Activated CD4-positive, alpha-beta memory T cell treated with anti-CD3 and anti-CD28 coated beads for 36 hours (primary cell): Measurements from ENCODE around the gene IFFO2. TPM values are rescaled to one million over a fixed set of nuclear protein-coding genes. Genes with fewer than 3 reads are reported as not detected.

Source experiments
- CTCF ChIA-PET: fragments of 350-600 bp; sonication (Branson Sonifier 250); formaldehyde crosslinking; loops from one replicate; lab custom pipeline; 2021; ENCODE audit warnings: antibody characterized with exemption, inconsistent platforms; lab: Charles Lee
- POLR2A ChIA-PET: fragments of 350-600 bp; sonication (Branson Sonifier 250); formaldehyde crosslinking; loops from one replicate; lab custom pipeline; 2021; ENCODE audit warnings: antibody characterized with exemption; lab: Charles Lee
- DNase-seq: peaks from one replicate; pipeline ENCODE4 v3.0.0-alpha.2; 2020
- H3K27ac Mint-ChIP-seq: one replicate; pipeline ENCODE4 v1.8.0; 2021; ENCODE audit warnings: mixed read lengths
- H3K27me3 Mint-ChIP-seq: one replicate; pipeline ENCODE4 v1.8.0; 2021; ENCODE audit warnings: mixed read lengths
- H3K36me3 Mint-ChIP-seq: one replicate; pipeline ENCODE4 v1.8.0; 2021; ENCODE audit warnings: mixed read lengths
- H3K4me1 Mint-ChIP-seq: one replicate; pipeline ENCODE4 v1.8.0; 2021; ENCODE audit warnings: low read depth, mixed read lengths
- H3K4me3 Mint-ChIP-seq: one replicate; pipeline ENCODE4 v1.8.0; 2021; ENCODE audit warnings: mild to moderate bottlenecking, mixed read lengths
- H3K9me3 Mint-ChIP-seq: one replicate; pipeline ENCODE4 v1.8.0; 2021; ENCODE audit warnings: mixed read lengths
- intact Hi-C: fragments of 100-400 bp; cut with micrococcal nuclease; formaldehyde crosslinking; loops from one replicate; pipeline ENCODE4 v1.15.1; 2023
- total RNA-seq, 2 experiments: library from RNA; stranded (reverse); gene quantifications; one replicate each; pipeline ENCODE4 v1.2.3, GENCODE V29; 2021

The IFFO2 gene
- total RNA-seq, 2 experiments from 2014 or later = 40.4 to 42.0 TPM

DNA sequence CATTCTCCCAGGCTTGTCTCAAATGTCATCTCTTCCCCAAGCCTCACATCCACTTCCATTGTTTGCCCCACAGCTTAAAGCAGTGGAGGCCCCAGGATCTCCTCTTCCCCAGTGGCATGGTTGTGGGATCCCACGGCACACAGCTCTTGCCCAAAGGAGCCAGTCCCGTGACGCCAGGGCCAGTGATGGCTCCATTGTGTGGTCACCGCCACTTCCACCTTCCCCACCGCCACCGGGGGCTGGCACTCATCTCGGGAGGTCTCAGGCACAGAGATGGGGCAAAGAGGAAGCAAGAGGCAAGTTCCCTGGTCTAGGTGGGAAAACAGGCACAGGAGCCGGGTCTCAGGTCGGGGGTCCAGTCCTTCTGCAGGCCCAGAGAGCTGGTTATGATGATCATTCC is 31.2 kb downstream of the IFFO2 start:
- Mint-ChIP-seq H3K4me1 (peaks cover 67% of the 10 kb centered on the region), H3K27me3 (no peaks in the 10 kb centered on the region), H3K4me3 (no peak overlapping the region), H3K9me3 (no peaks in the 10 kb centered on the region), H3K36me3 (peaks cover 5% of the 10 kb centered on the region), H3K27ac (peak overlapping the region; percentile 77)
- no peak for DNase-seq
- ChIA-PET POLR2A (interaction anchor here (1.0 to 6.1 kb wide), 2 partner anchors 25 to 27 kb away, joined by 3 to 225 read pairs; partner anchors contain the start of gene IFFO2), CTCF (interaction anchor here (1.1 to 10.2 kb wide), 4 partner anchors 11 to 26 kb away, joined by 3 to 147 read pairs (median 50); no protein-coding TSS in a partner anchor)
- intact Hi-C loops = loop anchor here (5.0 to 10.0 kb wide), 4 partner anchors 42 to 670 kb away; partner anchors contain the start of genes EMC1, MRTO4 and UBR4

DNA sequence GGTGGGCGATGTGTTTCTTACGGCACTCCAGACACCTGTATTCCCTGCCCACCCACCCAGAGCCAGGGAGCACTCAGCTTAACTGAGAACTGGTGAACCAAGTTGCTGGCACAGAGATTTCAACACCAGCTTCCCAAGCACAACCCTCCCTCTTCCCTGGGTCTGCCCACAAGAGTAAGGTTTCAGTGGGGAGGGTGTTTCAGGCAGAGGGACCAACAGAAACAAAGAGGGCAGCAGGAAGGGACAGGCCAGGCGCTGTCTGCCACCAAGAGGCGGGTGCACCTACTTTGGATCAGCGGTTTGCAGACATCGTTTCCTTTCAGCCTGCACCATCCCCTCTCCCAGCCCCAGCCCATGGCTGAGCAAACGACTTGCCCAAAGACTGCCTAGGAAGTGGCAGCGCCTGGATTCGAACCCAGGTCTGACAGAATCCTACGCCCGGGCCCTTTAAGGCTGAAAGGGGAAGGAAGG is 32.2 kb downstream of the IFFO2 start:
- peaks cover 58% of the 10 kb centered on the region for H3K4me1 Mint-ChIP-seq
- no peaks in the 10 kb centered on the region for H3K27me3 Mint-ChIP-seq
- no peak overlapping the region for H3K4me3 Mint-ChIP-seq
- DNase-seq = peak; percentile 33
- intact Hi-C loops = loop anchor here (10.0 kb wide), 2 partner anchors 331 to 671 kb away; partner anchors contain the start of genes EMC1 and MRTO4
- H3K27ac Mint-ChIP-seq = peak overlapping the region; percentile 66
- peaks cover 5% of the 10 kb centered on the region for H3K36me3 Mint-ChIP-seq
- H3K9me3 Mint-ChIP-seq = no peaks in the 10 kb centered on the region
- ChIA-PET POLR2A (interaction anchor here (0.7 to 1.6 kb wide), 5 partner anchors 11 to 87 kb away, joined by 3 to 4 read pairs (median 3); no protein-coding TSS in a partner anchor), CTCF (interaction anchor here (0.7 to 10.2 kb wide), 8 partner anchors 10 to 163 kb away, joined by 3 to 147 read pairs (median 3); partner anchors contain the start of gene IFFO2)

GRCh38 chr1:18923756-18924211 is 32.7 kb downstream of the IFFO2 start:
- POLR2A ChIA-PET = interaction anchor here (0.7 to 1.6 kb wide), 4 partner anchors 11 to 87 kb away, joined by 3 to 4 read pairs (median 3); no protein-coding TSS in a partner anchor
- peaks cover 5% of the 10 kb centered on the region for H3K36me3 Mint-ChIP-seq
- H3K4me3 Mint-ChIP-seq = no peak overlapping the region
- H3K27me3 Mint-ChIP-seq = no peaks in the 10 kb centered on the region
- intact Hi-C loops = loop anchor here (10.0 kb wide), 2 partner anchors 331 to 671 kb away; partner anchors contain the start of genes EMC1 and MRTO4
- CTCF ChIA-PET = interaction anchor here (0.8 to 10.2 kb wide), 6 partner anchors 10 to 164 kb away, joined by 3 to 147 read pairs (median 3); no protein-coding TSS in a partner anchor
- no peaks in the 10 kb centered on the region for H3K9me3 Mint-ChIP-seq
- peak overlapping the region; percentile 73 for H3K27ac Mint-ChIP-seq
- no peak for DNase-seq
- peaks cover 53% of the 10 kb centered on the region for H3K4me1 Mint-ChIP-seq

DNA sequence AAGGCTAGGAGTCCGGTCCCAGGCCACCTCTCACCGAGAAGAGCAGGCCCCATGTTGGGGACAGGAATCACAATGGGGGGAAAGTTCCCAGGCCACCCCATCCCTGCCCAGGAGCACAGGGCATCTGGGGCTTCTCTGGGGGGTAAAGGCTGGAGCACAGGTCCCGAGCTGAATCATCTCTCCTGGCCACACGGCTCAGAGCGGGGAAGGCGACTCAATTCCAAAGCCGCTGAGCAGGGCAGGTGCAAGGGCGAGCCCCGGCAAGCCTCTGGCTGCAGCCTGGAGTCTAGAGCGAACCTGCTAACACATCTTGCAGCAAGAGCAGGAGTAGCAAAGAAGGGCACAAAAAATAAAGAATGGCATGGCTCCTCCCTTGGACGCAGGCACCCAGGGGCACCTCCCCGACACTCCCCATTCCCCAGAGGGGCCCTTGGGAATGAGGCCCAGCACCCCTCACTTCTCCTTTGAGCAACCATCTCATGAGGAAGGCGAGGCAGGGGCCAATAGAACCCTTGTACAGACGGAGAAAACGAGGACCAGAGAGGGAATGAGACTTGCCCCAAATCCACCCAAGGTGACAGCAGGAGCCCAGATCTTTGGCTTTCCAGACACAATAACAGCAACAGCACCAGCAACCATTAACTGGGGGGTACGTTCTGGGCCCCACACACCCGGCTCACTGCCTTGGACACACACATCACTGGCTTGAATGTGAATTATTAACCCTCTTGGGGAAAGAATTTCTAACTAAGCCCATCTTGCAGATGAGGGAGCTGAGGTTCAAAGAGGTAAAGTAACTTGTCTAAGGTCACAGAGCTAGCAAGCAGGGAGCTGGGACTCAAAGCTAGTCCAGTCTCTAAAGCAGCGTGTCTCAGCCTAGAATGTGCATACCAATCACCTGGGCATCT is 33.4 kb downstream of the IFFO2 start:
- ChIA-PET CTCF (interaction anchor here (0.8 to 10.2 kb wide), 6 partner anchors 9 to 84 kb away, joined by 3 to 147 read pairs (median 4); no protein-coding TSS in a partner anchor), POLR2A (interaction anchor here (0.7 to 1.6 kb wide), 3 partner anchors 10 to 88 kb away, joined by 3 to 4 read pairs (median 3); no protein-coding TSS in a partner anchor)
- Mint-ChIP-seq H3K9me3 (no peaks in the 10 kb centered on the region), H3K27me3 (no peaks in the 10 kb centered on the region), H3K27ac (peak overlapping the region; percentile 73), H3K36me3 (peaks cover 8% of the 10 kb centered on the region), H3K4me1 (peaks cover 46% of the 10 kb centered on the region), H3K4me3 (no peak overlapping the region)
- no peak for DNase-seq
- intact Hi-C loops = loop anchor here (10.0 kb wide), 2 partner anchors 332 to 672 kb away; partner anchors contain the start of genes EMC1 and MRTO4

DNA sequence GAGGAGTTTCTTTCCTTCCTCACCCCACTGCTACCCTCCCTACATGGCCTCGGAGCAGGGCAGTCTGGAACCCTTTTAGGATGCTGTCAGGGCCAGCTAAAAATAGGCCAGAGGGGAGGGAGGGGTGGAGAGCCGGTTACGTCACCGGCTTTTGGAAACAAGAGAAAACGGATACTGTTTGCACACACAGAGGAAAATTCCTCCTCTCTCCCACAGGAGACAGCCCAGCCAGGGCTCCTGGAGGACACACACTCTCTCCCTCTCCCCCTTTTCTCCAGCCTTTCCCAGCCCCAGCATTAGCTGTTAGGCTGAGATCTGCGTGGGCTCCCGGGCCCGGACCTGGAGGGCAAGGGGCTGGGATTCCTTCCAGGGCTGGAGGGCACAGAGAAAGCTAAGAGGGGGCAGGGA is 34.2 kb downstream of the IFFO2 start:
- H3K9me3 Mint-ChIP-seq = no peaks in the 10 kb centered on the region
- no peak overlapping the region for H3K4me3 Mint-ChIP-seq
- ChIA-PET CTCF (interaction anchor here (2.0 to 10.2 kb wide), 3 partner anchors 8 to 29 kb away, joined by 5 to 147 read pairs (median 12); no protein-coding TSS in a partner anchor), POLR2A (no interaction called here)
- DNase-seq = no peak
- intact Hi-C loops = loop anchor here (10.0 kb wide), 2 partner anchors 332 to 672 kb away; partner anchors contain the start of genes EMC1 and MRTO4
- H3K4me1 Mint-ChIP-seq = peaks cover 40% of the 10 kb centered on the region
- H3K27me3 Mint-ChIP-seq = no peaks in the 10 kb centered on the region
- H3K27ac Mint-ChIP-seq = no peak overlapping the region
- peaks cover 10% of the 10 kb centered on the region for H3K36me3 Mint-ChIP-seq

- no peak overlapping the region for H3K27ac Mint-ChIP-seq
- intact Hi-C loops = loop anchor here (10.0 kb wide), 2 partner anchors 333 to 673 kb away; partner anchors contain the start of genes EMC1 and MRTO4
- DNase-seq = no peak
- no peaks in the 10 kb centered on the region for H3K27me3 Mint-ChIP-seq
- peaks cover 14% of the 10 kb centered on the region for H3K36me3 Mint-ChIP-seq
- ChIA-PET POLR2A (no interaction called here), CTCF (interaction anchor here (0.8 to 10.2 kb wide), 5 partner anchors 7 to 51 kb away, joined by 3 to 147 read pairs (median 5); no protein-coding TSS in a partner anchor)
- H3K9me3 Mint-ChIP-seq = no peaks in the 10 kb centered on the region
- H3K4me3 Mint-ChIP-seq = no peak overlapping the region
- H3K4me1 Mint-ChIP-seq = peaks cover 35% of the 10 kb centered on the region
Measured at GRCh38 chr1:18921516-18922251, 34.8 kb downstream of the IFFO2 start.

- CTCF ChIA-PET = interaction anchor here (0.8 to 10.2 kb wide), 6 partner anchors 7 to 51 kb away, joined by 3 to 147 read pairs (median 5); partner anchors contain the start of gene IFFO2
- Mint-ChIP-seq H3K9me3 (no peaks in the 10 kb centered on the region), H3K36me3 (peaks cover 15% of the 10 kb centered on the region), H3K4me3 (no peak overlapping the region), H3K27ac (no peak overlapping the region), H3K27me3 (no peaks in the 10 kb centered on the region), H3K4me1 (peaks cover 30% of the 10 kb centered on the region)
- intact Hi-C loops = loop anchor here (10.0 kb wide), 2 partner anchors 334 to 674 kb away; partner anchors contain the start of genes EMC1 and MRTO4
- POLR2A ChIA-PET = no interaction called here
- no peak for DNase-seq
Measured at GRCh38 chr1:18920931-18921330, 35.5 kb downstream of the IFFO2 start.

DNA sequence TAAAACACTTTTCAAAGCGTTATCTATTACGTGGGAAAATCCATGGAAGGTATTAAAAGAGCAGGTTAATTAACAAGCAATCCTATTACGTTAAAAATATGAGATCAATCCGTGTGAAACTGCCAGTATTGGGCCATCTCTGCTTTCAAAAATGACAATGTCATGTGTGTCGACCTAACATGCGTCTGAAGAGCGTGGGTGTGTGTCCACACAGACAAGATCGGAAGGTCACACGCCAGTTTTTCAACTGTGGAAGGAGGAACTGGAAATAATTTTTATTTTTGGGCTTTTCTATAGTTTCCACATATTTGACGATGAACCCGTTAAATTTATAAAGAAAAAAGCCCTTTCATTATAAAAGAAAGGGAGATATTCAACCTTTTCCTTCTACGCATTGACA is 36.5 kb downstream of the IFFO2 start:
- intact Hi-C loops = loop anchor here (10.0 kb wide), 2 partner anchors 335 to 675 kb away; partner anchors contain the start of genes EMC1 and MRTO4
- Mint-ChIP-seq H3K4me3 (no peak overlapping the region), H3K9me3 (no peaks in the 10 kb centered on the region), H3K4me1 (peaks cover 22% of the 10 kb centered on the region), H3K36me3 (peaks cover 10% of the 10 kb centered on the region), H3K27ac (no peak overlapping the region), H3K27me3 (no peaks in the 10 kb centered on the region)
- DNase-seq = no peak
- ChIA-PET CTCF (interaction anchor here (1.0 kb wide), 1 partner anchor 36 kb away, joined by 3 read pairs; the partner anchor contains the start of gene IFFO2), POLR2A (no interaction called here)

- H3K4me1 Mint-ChIP-seq = peaks cover 16% of the 10 kb centered on the region
- H3K36me3 Mint-ChIP-seq = peaks cover 10% of the 10 kb centered on the region
- no peaks in the 10 kb centered on the region for H3K9me3 Mint-ChIP-seq
- POLR2A ChIA-PET = no interaction called here
- intact Hi-C loops = no loop called here
- no peak overlapping the region for H3K4me3 Mint-ChIP-seq
- CTCF ChIA-PET = no interaction called here
- DNase-seq = no peak
- no peak overlapping the region for H3K27ac Mint-ChIP-seq
- H3K27me3 Mint-ChIP-seq = no peaks in the 10 kb centered on the region
Measured at GRCh38 chr1:18919197-18919905, 37.1 kb downstream of the IFFO2 start.

- intact Hi-C loops = no loop called here
- CTCF ChIA-PET = no interaction called here
- POLR2A ChIA-PET = no interaction called here
Measured at GRCh38 chr1:18918417-18918816, 38.1 kb downstream of the IFFO2 start.

More at GRCh38 chr1:18918417-18918816, 38.1 kb downstream of the IFFO2 start:
- Mint-ChIP-seq H3K4me3 (no peak overlapping the region), H3K27me3 (no peaks in the 10 kb centered on the region), H3K36me3 (peaks cover 13% of the 10 kb centered on the region), H3K4me1 (peaks cover 12% of the 10 kb centered on the region), H3K27ac (no peak overlapping the region), H3K9me3 (no peaks in the 10 kb centered on the region)
- DNase-seq = no peak
